ENCODE data around the gene ISG15. TPM values are rescaled to one million over a fixed set of nuclear protein-coding genes. Genes with fewer than 3 reads are reported as not detected.
"Not testable (repeated sequence)": the region's sequence is repeated elsewhere in the genome, so short reads cannot be mapped to it uniquely, and the experiment has no call there.

Gene ISG15
- total and polyA plus RNA-seq, 12 donors, result 1.7 to 308 (median 24.3) TPM

DNA sequence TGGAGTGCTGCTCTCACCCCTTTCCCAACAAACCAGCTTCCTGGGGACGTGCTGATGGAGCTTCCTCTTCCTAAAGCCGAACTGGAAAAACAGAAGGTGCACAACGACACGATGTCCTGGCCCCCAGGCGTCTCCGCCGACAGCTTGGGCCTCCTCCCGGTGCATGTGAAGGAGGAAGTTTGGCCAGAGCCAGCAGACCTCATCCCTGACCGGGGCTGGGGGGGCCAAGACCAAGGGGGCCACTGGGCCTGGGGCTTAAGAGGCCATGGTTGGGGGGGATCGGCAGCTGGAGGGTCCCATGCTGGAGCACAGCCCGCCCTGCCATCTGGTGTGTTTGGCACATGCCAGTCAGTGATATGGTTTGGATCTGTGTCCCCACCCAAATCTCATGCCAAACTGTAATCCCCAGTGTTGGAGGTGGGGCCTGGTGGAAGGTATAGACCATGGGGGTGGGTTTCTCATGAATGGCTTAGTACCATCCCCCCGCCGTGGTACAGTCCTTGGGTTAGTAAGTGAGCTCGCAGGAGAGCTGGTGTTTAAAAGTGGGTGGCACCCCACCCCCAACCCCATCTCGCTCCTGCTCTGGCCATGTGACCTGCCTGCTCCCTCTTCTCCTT, 19.8 kb upstream of the ISG15 start:
- H3K27ac ChIP-seq, result no peak overlapping the region
- intact Hi-C loops (cut with DNase I), result no loop called here
- peaks cover 0 to 3% of the 10 kb centered on the region in 2 donors for H3K4me1 ChIP-seq (replicated peaks in 1 of 2)
- 71 to 78% (median 74%) methylated on average over 9 to 15 of the region's 15 CpGs for WGBS, 4 donors
- no peak for DNase-seq
- H3K9me3 ChIP-seq (replicated peaks in 1 of 3), result no peaks in the 10 kb centered on the region
- no peak overlapping the region for H3K4me3 ChIP-seq
- H3K36me3 ChIP-seq (replicated peaks in 1 of 2), result no peaks in the 10 kb centered on the region
- peaks cover 21% of the 10 kb centered on the region for H3K27me3 ChIP-seq
- no peak for TF ChIP-seq POLR2A (IDR thresholded peaks at IDR 0.05)
- TF ChIP-seq, protein P1, sequence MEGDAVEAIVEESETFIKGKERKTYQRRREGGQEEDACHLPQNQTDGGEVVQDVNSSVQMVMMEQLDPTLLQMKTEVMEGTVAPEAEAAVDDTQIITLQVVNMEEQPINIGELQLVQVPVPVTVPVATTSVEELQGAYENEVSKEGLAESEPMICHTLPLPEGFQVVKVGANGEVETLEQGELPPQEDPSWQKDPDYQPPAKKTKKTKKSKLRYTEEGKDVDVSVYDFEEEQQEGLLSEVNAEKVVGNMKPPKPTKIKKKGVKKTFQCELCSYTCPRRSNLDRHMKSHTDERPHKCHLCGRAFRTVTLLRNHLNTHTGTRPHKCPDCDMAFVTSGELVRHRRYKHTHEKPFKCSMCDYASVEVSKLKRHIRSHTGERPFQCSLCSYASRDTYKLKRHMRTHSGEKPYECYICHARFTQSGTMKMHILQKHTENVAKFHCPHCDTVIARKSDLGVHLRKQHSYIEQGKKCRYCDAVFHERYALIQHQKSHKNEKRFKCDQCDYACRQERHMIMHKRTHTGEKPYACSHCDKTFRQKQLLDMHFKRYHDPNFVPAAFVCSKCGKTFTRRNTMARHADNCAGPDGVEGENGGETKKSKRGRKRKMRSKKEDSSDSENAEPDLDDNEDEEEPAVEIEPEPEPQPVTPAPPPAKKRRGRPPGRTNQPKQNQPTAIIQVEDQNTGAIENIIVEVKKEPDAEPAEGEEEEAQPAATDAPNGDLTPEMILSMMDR (IDR thresholded peaks at IDR 0.05), result no peak

DNA sequence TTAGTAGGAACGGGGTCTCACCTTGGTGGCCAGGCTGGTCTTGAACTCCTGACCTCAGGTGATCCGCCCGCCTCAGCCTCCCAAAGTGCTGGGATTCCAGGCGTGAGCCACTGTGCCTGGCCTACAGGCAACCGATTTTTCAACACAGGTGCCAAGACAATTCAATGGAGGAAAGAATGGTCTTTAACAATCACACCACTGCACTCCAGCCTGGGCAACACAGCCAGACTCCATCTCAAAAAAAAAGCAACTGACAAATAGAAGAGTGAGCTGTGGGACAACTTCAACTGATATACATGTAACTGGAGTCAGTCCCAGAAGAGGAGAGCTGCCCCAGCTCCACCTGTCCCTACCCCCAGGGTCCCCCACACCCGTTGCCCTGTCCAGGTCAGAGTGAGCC, 18.8 kb upstream of the ISG15 start:
- DNase-seq; H3K27ac ChIP-seq; intact Hi-C loops (cut with DNase I); H3K9me3 ChIP-seq (replicated peaks in 1 of 3); H3K36me3 ChIP-seq (replicated peaks in 1 of 2); H3K4me3 ChIP-seq: not testable (repeated sequence)
- WGBS, 4 donors, result 70 to 91% (median 86%) methylated on average over 4 to 6 of the region's 6 CpGs
- Histone ChIP-seq H3K27me3 (peaks cover 30% of the 10 kb centered on the region), H3K4me1 (replicated peaks in 1 of 2) (peaks cover 0 to 12% of the 10 kb centered on the region in 2 donors)

DNA sequence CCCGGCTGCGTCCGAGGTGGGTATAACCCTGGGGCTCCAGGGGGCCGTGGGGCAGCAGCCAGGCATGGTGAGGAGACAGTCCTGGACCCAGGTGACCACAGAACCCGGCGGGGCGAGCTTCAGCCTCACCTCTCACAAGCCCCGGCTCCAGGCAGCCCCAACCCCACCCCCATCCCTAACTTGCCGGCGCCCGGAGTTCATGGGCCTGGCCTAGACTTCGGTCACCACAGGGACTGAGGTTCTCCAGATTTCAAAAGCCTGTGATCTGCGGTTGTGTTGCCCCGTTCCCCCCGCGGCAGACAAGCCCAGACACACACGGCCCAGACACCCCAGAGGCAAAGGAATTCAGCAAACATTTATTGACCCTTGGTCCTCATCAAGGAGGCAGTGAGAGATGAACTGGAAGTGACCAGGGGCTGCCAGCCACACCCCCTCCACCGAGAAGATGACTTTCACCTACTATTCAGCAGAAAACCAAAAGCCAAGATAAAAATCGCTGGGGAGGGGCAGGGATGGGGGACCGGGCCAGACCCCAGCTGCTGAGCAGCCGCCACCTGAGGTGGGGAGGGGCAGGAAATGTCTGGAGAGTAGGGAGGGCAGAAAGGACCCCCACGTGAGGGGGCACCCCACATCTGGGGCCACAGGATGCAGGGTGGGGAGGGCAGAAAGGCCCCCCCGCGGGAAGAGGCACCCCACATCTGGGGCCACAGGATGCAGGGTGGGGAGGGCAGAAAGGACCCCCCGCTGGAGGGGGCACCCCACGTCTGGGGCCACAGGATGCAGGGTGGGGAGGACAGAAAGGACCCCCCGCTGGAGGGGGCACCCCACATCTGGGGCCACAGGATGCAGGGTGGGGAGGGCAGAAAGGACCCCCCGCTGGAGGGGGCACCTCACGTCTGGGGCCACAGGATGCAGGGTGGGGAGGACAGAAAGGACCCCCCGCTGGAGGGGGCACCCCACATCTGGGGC, 17.3 kb upstream of the ISG15 start:
- WGBS, 4 donors, result 29 to 54% (median 38%) methylated on average over 11 to 29 of the region's 30 CpGs
- H3K27ac ChIP-seq, result no peak overlapping the region
- H3K4me1 ChIP-seq (replicated peaks in 1 of 2), result peaks cover 4 to 22% of the 10 kb centered on the region in 2 donors
- H3K4me3 ChIP-seq, result no peak overlapping the region
- H3K27me3 ChIP-seq, result peaks cover 44% of the 10 kb centered on the region
- TF ChIP-seq, protein P1 (IDR thresholded peaks at IDR 0.05), result no peak
- TF ChIP-seq POLR2A (IDR thresholded peaks at IDR 0.05), result no peak
- no peaks in the 10 kb centered on the region for H3K9me3 ChIP-seq (replicated peaks in 1 of 3)
- no peaks in the 10 kb centered on the region for H3K36me3 ChIP-seq (replicated peaks in 1 of 2)
- no peak for DNase-seq
- intact Hi-C loops (cut with DNase I), result no loop called here

DNA sequence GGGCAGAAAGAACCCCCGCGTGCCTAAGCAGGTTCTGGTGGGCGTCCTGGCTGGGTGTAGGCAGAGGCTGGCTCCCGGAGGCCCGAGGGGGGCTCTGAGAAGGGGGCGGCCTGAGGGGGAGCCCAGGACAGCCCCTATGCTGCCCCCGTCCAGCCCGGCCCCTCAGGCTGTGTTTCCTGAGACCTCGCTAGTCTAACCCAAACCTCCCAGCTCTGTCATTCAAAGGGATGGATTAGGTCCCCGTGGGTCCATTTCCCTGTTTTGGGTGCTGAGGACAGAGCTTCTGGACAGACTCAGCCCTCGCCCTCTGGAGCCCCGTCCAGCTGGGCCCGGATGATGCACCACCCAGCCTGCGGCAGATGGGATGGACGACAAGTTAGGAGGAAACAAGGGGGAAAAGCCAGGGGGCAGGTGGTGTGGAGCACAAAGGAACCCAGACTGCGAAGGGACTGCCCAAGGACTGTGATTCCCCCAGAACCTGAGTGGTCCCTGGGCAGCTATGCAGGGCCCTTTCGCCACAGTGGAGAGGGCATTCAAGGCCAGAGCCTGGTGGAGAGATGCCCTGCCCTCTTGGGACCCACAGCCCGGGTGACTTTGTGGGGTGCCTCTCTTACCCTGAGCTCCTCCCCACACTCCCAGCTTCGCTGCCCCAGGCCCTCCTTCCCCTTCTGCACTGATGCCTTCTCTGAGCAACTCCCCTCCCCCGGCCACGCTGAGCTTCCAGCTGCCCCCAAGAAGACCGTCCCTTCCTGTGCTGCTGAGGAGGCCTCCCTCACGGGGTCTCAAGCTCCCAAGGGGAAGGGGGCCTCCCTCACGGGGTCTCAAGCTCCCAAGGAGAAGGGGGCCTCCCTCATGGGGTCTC, 16.2 kb upstream of the ISG15 start:
- TF ChIP-seq, protein P1 (IDR thresholded peaks at IDR 0.05), result no peak
- no peak for TF ChIP-seq POLR2A (IDR thresholded peaks at IDR 0.05)
- H3K9me3 ChIP-seq (replicated peaks in 1 of 3), result no peaks in the 10 kb centered on the region
- no peak overlapping the region for H3K27ac ChIP-seq
- H3K27me3 ChIP-seq, result peaks cover 52% of the 10 kb centered on the region
- H3K36me3 ChIP-seq (replicated peaks in 1 of 2), result no peaks in the 10 kb centered on the region
- DNase-seq, result no peak
- intact Hi-C loops (cut with DNase I), result no loop called here
- 47 to 56% (median 53%) methylated on average over 9 to 24 of the region's 24 CpGs for WGBS, 4 donors
- H3K4me3 ChIP-seq, result no peak overlapping the region
- H3K4me1 ChIP-seq (replicated peaks in 1 of 2), result peaks cover 4 to 32% of the 10 kb centered on the region in 2 donors
